ENCODE results near the gene TNRC6C. TPM values are rescaled to one million over a fixed set of nuclear protein-coding genes. Genes with fewer than 3 reads are reported as not detected.

The TNRC6C gene
- polyA plus RNA-seq, 4 donors: 11.6 to 19.0 (median 15.1) TPM

DNA sequence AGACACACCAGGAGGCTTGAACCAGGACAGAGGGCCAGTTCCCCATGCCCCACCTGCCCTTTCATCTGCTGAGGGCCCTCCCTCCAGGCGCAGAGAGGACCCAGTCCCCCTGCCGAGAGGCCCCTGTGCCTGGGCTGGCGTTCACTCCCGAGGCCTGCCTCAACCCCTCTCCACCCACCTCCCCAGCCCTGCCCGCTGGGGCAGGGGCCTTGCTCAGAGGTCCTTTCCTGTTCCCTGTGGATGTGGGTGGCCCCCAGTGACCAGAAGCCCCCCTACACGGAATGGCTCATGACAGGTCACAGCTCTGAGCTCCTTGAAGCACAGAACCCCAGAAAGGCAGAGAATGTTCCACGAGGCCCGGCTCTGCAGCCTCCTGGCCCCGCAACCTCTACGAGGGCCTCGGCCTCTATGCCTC, 163.3 kb downstream of the TNRC6C start:
- DNase-seq (ENCODE audit: low read depth in 4 of 4, low spot score in 2 of 4): no peak

DNA sequence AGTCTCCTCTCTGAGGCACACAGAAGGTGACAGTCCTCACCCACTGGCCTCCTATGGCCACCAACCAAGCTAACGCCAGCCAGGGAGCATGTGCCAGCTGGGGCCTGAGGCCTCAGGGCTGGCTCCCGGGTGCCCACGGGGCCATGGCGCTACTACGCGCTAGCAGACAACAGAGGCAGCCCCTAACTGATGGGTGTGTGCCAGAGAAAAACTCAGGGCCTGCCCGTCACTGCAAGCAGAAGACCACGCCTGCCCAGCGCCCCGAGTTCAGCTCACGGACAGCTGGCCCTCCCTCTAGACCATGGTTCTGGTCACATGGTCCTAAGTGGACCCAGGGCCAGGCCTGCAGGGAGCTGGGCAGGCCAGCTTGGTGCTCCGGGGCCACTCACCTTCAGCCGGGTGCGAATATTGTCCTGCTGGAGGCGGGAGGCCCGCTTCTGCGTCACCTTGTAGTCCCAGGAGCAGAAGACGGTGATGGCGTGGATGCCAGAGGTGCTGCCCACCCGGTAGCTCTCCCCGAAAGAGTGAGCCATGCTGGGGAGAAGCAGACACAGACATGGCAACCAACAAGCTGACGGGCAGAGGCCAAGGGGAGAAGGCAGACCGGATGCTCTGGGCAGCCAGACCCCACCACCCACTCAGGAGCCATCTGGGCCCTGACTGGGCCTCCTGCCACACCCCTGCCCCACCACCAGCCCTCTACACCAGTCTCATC, 163.9 kb downstream of the TNRC6C start:
- no peak for DNase-seq (ENCODE audit: low read depth in 4 of 4, low spot score in 2 of 4)

GRCh38 chr17:78122931-78123249, 164.4 kb downstream of the TNRC6C start:
- no peak for DNase-seq (ENCODE audit: low read depth in 4 of 4, low spot score in 2 of 4)

DNA sequence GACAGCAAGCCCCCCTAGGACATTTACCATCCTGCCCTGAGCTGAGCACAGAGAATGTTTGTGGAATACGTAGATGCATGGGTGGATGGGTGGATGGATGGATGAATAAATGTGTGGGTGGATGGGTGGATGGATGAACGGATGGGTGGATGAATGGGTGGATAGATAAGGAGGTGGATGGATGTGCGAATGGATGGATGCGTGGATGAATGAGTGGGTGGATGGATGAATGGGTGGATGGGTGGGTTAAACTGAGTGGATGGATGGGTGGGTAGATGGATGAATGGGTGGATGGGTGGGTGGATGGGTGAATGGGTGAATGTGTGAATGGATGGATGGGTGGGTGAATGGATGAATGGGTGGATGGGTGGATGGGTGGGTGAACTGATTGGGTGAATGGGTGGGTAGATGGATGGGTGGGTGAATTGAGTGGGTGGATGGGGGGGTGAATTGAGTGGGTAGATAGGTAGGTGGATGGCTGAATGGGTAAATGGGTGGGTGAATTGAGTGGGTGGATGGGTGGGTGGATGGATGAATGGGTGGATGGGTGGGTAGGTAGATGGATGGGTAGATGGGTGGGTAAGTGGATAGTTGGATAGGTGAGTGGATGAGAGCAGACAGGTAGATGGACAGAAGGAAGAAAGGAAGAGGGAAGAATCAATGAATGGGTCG, 164.9 kb downstream of the TNRC6C start:
- DNase-seq (ENCODE audit: low read depth in 4 of 4, low spot score in 2 of 4): no peak

GRCh38 chr17:78124081-78124835, 165.8 kb downstream of the TNRC6C start:
- DNase-seq (ENCODE audit: low read depth in 4 of 4, low spot score in 2 of 4): no peak

GRCh38 chr17:78124836-78125137, 166.3 kb downstream of the TNRC6C start:
- no peak for DNase-seq (ENCODE audit: low read depth in 4 of 4, low spot score in 2 of 4)

DNA sequence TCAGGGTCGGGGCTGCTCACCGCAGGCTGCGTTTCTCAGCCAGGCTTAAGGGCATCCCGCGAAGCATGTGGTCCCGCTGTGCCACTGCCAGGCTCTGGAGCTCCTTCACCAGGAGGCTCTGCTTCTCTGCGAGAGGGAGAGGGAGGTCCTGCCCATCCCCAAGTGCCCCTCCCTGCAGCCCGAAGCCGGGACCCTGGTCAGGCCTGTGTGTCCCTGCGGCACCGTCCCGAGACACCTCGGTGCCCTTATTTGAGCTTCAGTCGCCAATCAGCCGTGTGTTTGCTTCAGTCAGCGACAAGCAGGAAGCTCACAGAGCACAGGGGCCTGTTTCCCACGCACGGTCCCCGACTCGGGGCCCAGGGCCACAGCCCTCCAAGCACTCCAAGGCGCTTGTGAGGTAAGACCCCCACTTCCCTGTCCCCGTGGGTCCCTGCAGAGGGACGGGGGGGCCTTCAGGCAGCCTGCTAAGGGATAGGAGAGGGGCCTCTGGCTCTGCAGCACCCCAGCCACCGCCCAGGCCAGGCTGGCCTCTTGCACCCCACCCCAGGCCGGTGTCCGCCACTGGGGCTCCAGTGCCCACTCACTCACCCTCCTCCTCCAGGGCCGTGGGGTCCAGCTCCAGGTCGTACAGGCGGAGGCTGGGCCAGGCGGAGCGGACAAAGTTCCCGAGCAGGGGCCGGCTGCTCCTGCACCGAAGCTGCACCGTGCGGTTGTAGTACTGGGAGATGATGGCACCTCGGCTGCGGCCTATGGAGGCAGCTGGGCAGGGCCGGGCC, 166.8 kb downstream of the TNRC6C start:
- no peak for DNase-seq (ENCODE audit: low read depth in 4 of 4, low spot score in 2 of 4)

DNA sequence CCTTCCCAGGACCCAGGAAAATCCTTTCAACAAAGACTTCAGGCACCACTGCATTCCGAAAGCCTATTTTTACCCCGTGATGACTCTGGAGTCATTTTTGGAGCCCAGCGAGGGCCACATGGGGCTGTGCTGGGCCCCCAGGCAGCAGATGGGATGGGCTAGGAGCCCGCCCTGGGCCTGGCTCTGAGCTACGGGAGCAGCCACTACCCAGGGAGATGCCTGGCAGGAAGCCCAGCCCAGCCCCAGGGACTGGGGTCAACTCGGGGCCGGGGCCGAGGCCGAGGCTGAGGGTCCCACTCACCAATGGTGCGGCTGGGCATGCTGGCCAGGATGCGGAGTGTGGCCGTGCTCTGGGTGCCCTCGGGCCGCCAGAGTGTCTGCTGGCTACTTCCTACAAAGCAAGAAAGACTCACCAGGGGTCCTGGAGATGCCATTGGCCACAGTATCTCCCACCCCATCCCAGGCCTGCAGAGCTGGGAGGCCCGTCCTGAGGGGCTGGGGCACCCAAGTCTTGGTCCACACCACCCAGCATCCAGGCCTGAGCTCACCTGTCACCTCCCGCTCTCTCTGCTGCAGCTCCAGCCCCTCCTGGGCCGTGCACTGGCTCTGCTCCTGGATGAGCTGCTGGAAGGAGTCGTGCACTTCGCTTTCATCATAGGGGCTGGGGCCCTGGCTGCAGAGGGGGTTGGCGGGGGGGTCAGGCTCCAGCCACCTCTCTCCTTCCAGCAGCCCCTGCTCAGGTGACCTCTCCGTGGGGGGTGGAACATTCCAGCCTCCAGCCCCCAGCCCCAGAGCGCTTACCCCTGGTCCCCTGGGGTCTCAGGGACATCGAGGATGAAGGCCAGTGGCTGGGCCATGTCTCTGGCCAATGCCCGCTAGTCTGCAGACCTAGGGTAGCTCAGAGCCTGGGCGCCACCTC, 167.7 kb downstream of the TNRC6C start:
- no peak for DNase-seq (ENCODE audit: low read depth in 4 of 4, low spot score in 2 of 4)

- no peak for DNase-seq (ENCODE audit: low read depth in 4 of 4, low spot score in 2 of 4)
These were observed 168.4 kb downstream of the TNRC6C start for GRCh38 chr17:78126895-78127238.

- no peak for DNase-seq (ENCODE audit: low read depth in 4 of 4, low spot score in 2 of 4)
These were observed 168.9 kb downstream of the TNRC6C start for GRCh38 chr17:78127239-78127887.

DNA sequence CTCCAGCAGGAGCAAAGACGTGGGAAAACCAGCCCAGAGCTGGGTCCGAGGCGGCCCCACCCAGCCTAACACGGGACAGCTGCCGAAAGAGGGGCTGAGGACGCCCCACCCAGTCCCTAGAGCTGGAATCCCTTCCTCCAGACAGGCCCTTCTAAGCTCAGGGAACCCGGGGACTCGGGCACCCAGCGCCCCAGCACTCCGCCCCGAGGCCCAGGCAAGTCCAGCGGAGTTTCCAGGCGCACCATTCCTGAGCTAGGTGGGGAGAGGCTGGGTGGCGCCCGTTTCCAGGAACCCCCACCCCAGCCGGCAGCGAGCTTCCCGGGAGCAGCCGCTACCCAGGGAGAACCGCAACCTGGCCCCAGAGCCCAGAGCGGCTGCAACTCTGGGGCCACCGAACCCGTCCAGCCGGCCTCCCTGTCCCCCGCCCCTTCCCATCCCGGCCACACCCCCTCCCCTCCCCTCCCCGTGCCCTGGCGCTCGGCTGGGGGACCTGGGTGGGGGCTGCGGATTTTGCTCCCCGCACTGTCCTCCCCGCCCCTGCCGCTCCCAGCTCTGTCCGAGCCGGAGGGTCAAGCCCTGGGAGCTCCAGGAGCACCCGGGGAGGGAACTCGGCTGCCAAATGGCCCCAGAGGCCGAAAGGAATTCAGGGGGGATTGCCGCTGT, 169.5 kb downstream of the TNRC6C start:
- no peak for DNase-seq (ENCODE audit: low read depth in 4 of 4, low spot score in 2 of 4)

- no peak for DNase-seq (ENCODE audit: low read depth in 4 of 4, low spot score in 2 of 4)
These were observed 170.2 kb downstream of the TNRC6C start, which contains the start of gene TMC6 for GRCh38 chr17:78128551-78129350. TMC6 (minus strand) TSS chr17:78128755; CDS start chr17:78126832, 1,923 bp downstream.

- no peak for DNase-seq (ENCODE audit: low read depth in 4 of 4, low spot score in 2 of 4)
These were observed 171.0 kb downstream of the TNRC6C start for GRCh38 chr17:78129351-78130089.

- DNase-seq (ENCODE audit: low read depth in 4 of 4, low spot score in 2 of 4): no peak
These were observed 171.6 kb downstream of the TNRC6C start for GRCh38 chr17:78130090-78130436.

DNA sequence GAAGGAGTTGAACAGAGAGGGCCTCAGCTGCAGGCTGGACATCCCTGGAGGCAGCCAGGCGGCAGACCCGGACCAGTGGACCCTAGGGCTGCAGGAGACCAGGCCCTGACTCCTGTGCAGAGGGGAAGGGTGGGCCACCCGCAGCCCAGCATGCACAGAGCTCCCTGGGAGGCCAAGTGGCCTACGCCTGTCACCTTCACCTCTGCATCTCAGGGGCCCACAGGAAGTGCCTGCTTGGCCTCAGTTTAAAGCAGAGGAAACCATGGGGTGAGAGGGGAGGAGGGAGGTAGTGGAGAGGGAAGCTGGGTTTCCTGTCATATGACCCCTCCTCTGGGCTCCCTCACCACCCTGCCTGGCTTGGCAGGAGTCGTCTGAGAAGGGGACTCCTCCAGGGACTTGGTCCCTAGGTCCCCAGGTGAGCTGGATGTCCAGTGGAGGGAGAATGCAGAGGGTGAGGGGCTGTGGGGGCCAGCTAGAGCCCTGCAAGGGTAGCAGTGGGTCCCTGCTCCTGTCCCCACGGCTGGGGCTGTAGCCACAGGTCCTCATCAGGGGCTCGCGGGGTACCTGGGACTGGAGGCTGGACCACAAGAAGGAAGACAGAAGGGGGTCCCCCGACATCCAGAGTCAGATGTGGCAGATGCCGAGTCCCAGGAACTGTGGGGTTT, 172.1 kb downstream of the TNRC6C start, which contains the start of gene TMC8:
Gene TMC8 (plus strand): TSS at position 335 of the 665 bp plus-strand sequence. CDS start 818 bp downstream, outside the sequence.
- DNase-seq (ENCODE audit: low read depth in 4 of 4, low spot score in 2 of 4): no peak

GRCh38 chr17:78131172-78132083, 172.9 kb downstream of the TNRC6C start:
- no peak for DNase-seq (ENCODE audit: low read depth in 4 of 4, low spot score in 2 of 4)
